ENCODE data around the gene RBM20. TPM values are rescaled to one million over a fixed set of nuclear protein-coding genes. Genes with fewer than 3 reads are reported as not detected.

RBM20 gene
- total and polyA plus RNA-seq, 10 of the 15 experiments (the other 5 are each of a cell fraction or from before 2014, with no cell fraction given): 0.04 to 0.26 (median 0.15) TPM

DNA sequence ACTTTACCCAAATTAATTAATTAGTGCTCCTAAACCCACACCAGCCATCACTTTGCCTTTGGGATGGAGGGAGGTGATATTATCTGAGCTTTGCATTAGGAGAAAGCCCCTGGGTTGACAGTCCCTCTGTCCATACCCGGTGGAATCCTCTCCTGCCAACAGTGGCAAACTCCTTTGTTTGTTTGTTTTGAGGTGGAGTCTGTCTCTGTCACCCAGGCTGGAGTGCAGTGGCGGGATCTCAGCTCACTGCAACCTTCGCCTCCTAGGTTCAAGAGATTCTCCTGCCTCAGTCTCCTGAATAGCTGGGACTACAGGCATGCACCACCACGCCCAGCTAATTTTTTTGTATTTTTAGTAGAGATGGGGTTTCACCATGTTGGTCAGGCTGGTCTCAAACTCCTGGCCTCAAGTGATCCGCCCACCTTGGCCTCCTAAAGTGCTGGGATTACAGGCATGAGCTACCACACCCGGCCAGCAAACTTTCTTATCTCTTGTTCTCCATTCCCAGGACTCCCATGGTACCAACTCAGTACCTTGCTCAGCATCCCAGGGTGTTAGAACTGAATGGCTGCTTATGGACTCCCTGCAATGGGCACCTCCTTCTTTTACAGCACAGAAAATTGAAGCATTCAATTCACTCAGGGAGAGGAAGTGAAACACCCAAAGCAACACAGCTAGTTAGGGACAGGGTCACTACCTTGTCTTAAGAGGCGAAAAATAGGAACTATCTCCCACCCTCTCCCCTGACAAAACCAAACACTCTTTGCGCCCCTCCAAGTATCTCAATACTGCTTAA is 223.1 kb downstream of the RBM20 start (continued):
- TF ChIP-seq TAF1 (IDR thresholded peaks at IDR 0.05; ENCODE audit: borderline replicate concordance, low read depth, low read length) (peak; percentile 26; the same call in 1 of the 2 replicates), CREM (IDR thresholded peaks at IDR 0.05; ENCODE audit: low read depth) (peak; percentile 42; the same call in 1 of the 2 replicates), NR2F1 (conservative IDR thresholded peaks at IDR 0.05) (peak; percentile 57; the same call in 1 of the 2 replicates), GATAD2B (conservative IDR thresholded peaks at IDR 0.05; ENCODE audit: low read depth) (peak; percentile 85; the same call in 1 of the 2 replicates), ATF2 (IDR thresholded peaks at IDR 0.05; ENCODE audit: low read length) (0 out of 2 replicates have a peak, but pooled peaks have one; percentile 6), ETV6 (conservative IDR thresholded peaks at IDR 0.05 in 1 of 2, IDR thresholded peaks at IDR 0.05 in 1 of 2; ENCODE audit: borderline replicate concordance in 1 of 2, low read depth in 1 of 2) (peak in 1 of 2 experiments; percentile 43; a peak in 1 of 4 replicates), EP300 (IDR thresholded peaks at IDR 0.05; ENCODE audit: borderline replicate concordance in 1 of 2, control insufficient read depth in 1 of 2, low read depth in 2 of 2, low read length in 2 of 2) (peak; percentile 19 to 73; a peak in 2 of 4 replicates), IKZF1 (conservative IDR thresholded peaks at IDR 0.05) (peak; percentile 85; the same call in 1 of the 2 replicates), BACH1 (IDR thresholded peaks at IDR 0.05; ENCODE audit: borderline replicate concordance) (peak; percentile 67; the same call in 1 of the 2 replicates)
- TF ChIP-seq, protein P1, sequence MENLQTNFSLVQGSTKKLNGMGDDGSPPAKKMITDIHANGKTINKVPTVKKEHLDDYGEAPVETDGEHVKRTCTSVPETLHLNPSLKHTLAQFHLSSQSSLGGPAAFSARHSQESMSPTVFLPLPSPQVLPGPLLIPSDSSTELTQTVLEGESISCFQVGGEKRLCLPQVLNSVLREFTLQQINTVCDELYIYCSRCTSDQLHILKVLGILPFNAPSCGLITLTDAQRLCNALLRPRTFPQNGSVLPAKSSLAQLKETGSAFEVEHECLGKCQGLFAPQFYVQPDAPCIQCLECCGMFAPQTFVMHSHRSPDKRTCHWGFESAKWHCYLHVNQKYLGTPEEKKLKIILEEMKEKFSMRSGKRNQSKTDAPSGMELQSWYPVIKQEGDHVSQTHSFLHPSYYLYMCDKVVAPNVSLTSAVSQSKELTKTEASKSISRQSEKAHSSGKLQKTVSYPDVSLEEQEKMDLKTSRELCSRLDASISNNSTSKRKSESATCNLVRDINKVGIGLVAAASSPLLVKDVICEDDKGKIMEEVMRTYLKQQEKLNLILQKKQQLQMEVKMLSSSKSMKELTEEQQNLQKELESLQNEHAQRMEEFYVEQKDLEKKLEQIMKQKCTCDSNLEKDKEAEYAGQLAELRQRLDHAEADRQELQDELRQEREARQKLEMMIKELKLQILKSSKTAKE (IDR thresholded peaks at IDR 0.05; ENCODE audit: low read depth, poor library complexity, severe bottlenecking): peak; percentile 49

Measured in GM12878 (cell line).